ENCODE data around the gene MCC.
A peak's percentile ranks its signal among the peaks of the same experiment; 100 is the strongest.

Gene MCC

GRCh38 chr5:113062869-113063508, 425.3 kb downstream of the MCC start:
- peak; percentile 76 for DNase-seq

GRCh38 chr5:113061846-113062780, 426.1 kb downstream of the MCC start:
- DNase-seq: peak; percentile 80

GRCh38 chr5:113060408-113061025, 427.7 kb downstream of the MCC start:
- DNase-seq: no peak

- no peak for DNase-seq
Measured at GRCh38 chr5:113059232-113060040, 428.8 kb downstream of the MCC start.

- DNase-seq: no peak
Measured at GRCh38 chr5:113058706-113059226, 429.5 kb downstream of the MCC start.

- DNase-seq: no peak
Measured at GRCh38 chr5:113058269-113058668, 430.0 kb downstream of the MCC start.

- DNase-seq: no peak
Measured at GRCh38 chr5:113057557-113057984, 430.7 kb downstream of the MCC start.

GRCh38 chr5:113056988-113057387, 431.3 kb downstream of the MCC start:
- no peak for DNase-seq

GRCh38 chr5:113054899-113055298, 433.4 kb downstream of the MCC start:
- no peak for DNase-seq

GRCh38 chr5:113053511-113053995, 434.7 kb downstream of the MCC start:
- DNase-seq: no peak

- DNase-seq: no peak
Measured at GRCh38 chr5:113052041-113052795, 436.0 kb downstream of the MCC start.

GRCh38 chr5:113050721-113051382, 437.4 kb downstream of the MCC start:
- peak; percentile 84 for DNase-seq

- DNase-seq: no peak
Measured at GRCh38 chr5:113048931-113049330, 439.3 kb downstream of the MCC start.

GRCh38 chr5:113047733-113048652, 440.3 kb downstream of the MCC start:
- DNase-seq: no peak

- no peak for DNase-seq
Measured at GRCh38 chr5:113047234-113047633, 441.0 kb downstream of the MCC start.

GRCh38 chr5:113044776-113045465, 443.3 kb downstream of the MCC start:
- DNase-seq: no peak

GRCh38 chr5:113043491-113043931, 444.7 kb downstream of the MCC start:
- DNase-seq: peak; percentile 44

GRCh38 chr5:113042491-113043243, 445.6 kb downstream of the MCC start:
- DNase-seq: no peak

Measured in activated CD4-positive, alpha-beta T cell treated with anti-CD3 and anti-CD28 coated beads, Interleukin-10, Interleukin-2, amounts not matched to agents 100 ng/mL and 50 ng/mL, durations not matched to agents 16 hours and 8 hours (primary cell).